DOHH2 (cell line): ENCODE data around the gene DTX3L.

Experiments used
- H3F3A ChIP-seq: fragments of 200-600 bp; sonication (generic), shearing (Covaris generic); 2 replicates; pipeline ENCODE4 v1.6.0; 2016; ENCODE audit warnings: antibody characterized with exemption, mild to moderate bottlenecking; ENCODE audit not compliant: control insufficient read depth, insufficient read depth
- H3K27ac ChIP-seq: fragments of 200-600 bp; sonication (generic); 2 replicates; pipeline ENCODE4 v1.5.1; 2014; ENCODE audit warnings: low read depth, mild to moderate bottlenecking, low read length, moderate library complexity
- H3K27me3 ChIP-seq: fragments of 200-600 bp; sonication (generic); 2 replicates; pipeline ENCODE4 v1.6.1; 2014; ENCODE audit warnings: mild to moderate bottlenecking, low read length, mixed read lengths; ENCODE audit not compliant: control insufficient read depth
- H3K36me3 ChIP-seq: fragments of 200-600 bp; sonication (generic); 2 replicates; pipeline ENCODE4 v1.6.1; 2014; ENCODE audit warnings: mild to moderate bottlenecking, low read length, moderate library complexity, mixed read lengths; ENCODE audit not compliant: control insufficient read depth
- H3K4me1 ChIP-seq: fragments of 200-600 bp; sonication (generic); 2 replicates; pipeline ENCODE4 v1.6.1; 2014; ENCODE audit warnings: mild to moderate bottlenecking, low read length, mixed read lengths; ENCODE audit not compliant: control insufficient read depth
- H3K4me2 ChIP-seq: fragments of 200-600 bp; sonication (generic); 2 replicates; pipeline ENCODE4 v1.6.0; 2014; ENCODE audit warnings: mild to moderate bottlenecking, low read length, moderate library complexity
- H3K4me3 ChIP-seq: fragments of 200-600 bp; sonication (generic); 2 replicates; pipeline ENCODE4 v1.5.1; 2014; ENCODE audit warnings: mild to moderate bottlenecking, low read length, mixed read lengths
- H3K79me2 ChIP-seq: fragments of 200-600 bp; sonication (generic); 2 replicates; pipeline ENCODE4 v1.6.1; 2014; ENCODE audit warnings: mild to moderate bottlenecking, low read length, mixed read lengths; ENCODE audit not compliant: control insufficient read depth
- H3K9me2 ChIP-seq: fragments of 200-600 bp; sonication (generic); replicated peaks from 2 replicates; pipeline ENCODE4 v1.6.1; 2014; ENCODE audit warnings: mild to moderate bottlenecking, low read length, mixed read lengths; ENCODE audit not compliant: control insufficient read depth
- H3K9me3 ChIP-seq: fragments of 200-600 bp; sonication (generic); 2 replicates; pipeline ENCODE4 v1.6.1; 2014; ENCODE audit warnings: antibody characterized with exemption, low read length, mixed read lengths; ENCODE audit not compliant: control insufficient read depth, insufficient read depth
- H4K20me1 ChIP-seq: fragments of 200-600 bp; sonication (generic); 2 replicates; pipeline ENCODE4 v1.6.0; 2014; ENCODE audit warnings: low read depth, mild to moderate bottlenecking, antibody characterized with exemption, low read length, moderate library complexity; ENCODE audit not compliant: control insufficient read depth, insufficient read depth
- EZH2phosphoT487 ChIP-seq: fragments of 200-600 bp; sonication (generic); IDR thresholded peaks from 2 replicates; pipeline ENCODE4 v1.6.1; 2017; ENCODE audit warnings: borderline replicate concordance, mild to moderate bottlenecking, antibody characterized with exemption, low read length, moderate library complexity, mixed read lengths
- TF ChIP-seq, protein P1 (sequence below): fragments of 200-600 bp; sonication (generic); IDR thresholded peaks from one replicate; pipeline ENCODE4 v1.5.1; 2014; ENCODE audit warnings: antibody characterized with exemption, mild to moderate bottlenecking, low read depth, low read length; ENCODE audit not compliant: poor library complexity, severe bottlenecking

The DTX3L gene

DNA sequence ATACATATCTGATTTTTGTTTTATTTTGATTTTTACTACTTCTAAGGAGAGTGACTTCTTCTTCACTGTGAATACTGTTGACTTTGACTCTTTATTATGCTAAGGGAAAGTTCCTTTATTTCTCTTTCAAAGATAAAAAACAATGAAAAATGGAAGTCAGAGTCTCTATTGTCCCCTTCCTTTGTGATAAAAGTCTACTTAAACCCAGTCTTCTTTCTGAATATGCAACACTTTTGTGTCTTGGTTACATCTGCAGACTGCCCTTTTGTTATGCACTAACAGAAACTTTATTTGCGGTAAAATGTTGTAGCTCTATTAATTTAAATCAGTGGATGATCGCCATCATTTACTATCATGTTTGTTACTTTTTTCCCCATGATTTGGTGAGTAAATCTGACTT lies 26.5 kb downstream of the DTX3L start:
- no peaks in the 10 kb centered on the region for H3K27me3 ChIP-seq
- no peak overlapping the region for H3K4me2 ChIP-seq
- H3K27ac ChIP-seq: no peak overlapping the region
- H4K20me1 ChIP-seq: no peaks in the 10 kb centered on the region
- TF ChIP-seq, protein P1, sequence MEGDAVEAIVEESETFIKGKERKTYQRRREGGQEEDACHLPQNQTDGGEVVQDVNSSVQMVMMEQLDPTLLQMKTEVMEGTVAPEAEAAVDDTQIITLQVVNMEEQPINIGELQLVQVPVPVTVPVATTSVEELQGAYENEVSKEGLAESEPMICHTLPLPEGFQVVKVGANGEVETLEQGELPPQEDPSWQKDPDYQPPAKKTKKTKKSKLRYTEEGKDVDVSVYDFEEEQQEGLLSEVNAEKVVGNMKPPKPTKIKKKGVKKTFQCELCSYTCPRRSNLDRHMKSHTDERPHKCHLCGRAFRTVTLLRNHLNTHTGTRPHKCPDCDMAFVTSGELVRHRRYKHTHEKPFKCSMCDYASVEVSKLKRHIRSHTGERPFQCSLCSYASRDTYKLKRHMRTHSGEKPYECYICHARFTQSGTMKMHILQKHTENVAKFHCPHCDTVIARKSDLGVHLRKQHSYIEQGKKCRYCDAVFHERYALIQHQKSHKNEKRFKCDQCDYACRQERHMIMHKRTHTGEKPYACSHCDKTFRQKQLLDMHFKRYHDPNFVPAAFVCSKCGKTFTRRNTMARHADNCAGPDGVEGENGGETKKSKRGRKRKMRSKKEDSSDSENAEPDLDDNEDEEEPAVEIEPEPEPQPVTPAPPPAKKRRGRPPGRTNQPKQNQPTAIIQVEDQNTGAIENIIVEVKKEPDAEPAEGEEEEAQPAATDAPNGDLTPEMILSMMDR: no peak
- no peak for TF ChIP-seq EZH2phosphoT487
- no peaks in the 10 kb centered on the region for H3F3A ChIP-seq
- no peaks in the 10 kb centered on the region for H3K4me1 ChIP-seq
- no peaks in the 10 kb centered on the region for H3K9me3 ChIP-seq
- H3K9me2 ChIP-seq: no peaks in the 10 kb centered on the region
- H3K79me2 ChIP-seq: no peaks in the 10 kb centered on the region
- no peak overlapping the region for H3K4me3 ChIP-seq
- no peaks in the 10 kb centered on the region for H3K36me3 ChIP-seq

DNA sequence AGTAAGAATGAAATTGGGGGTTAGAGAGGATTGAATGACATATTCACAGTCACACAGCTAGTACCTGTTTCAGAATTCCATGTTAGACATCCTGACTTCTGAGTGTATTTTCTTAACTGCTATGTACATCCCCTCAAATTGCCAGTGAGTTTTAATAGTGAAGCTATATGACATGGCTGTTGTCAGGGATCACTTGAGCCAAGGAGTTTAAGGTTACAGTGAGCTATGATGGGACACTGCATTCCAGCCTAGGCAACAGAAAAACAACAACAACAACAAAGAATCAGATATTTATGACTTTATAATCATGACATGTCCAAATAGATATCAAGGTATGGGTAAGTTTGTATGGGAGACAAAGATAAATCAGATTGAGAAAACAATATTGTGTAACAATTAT lies 29.9 kb downstream of the DTX3L start:
- Histone ChIP-seq H3F3A (no peaks in the 10 kb centered on the region), H3K27ac (no peak overlapping the region), H4K20me1 (no peaks in the 10 kb centered on the region), H3K9me3 (no peaks in the 10 kb centered on the region), H3K4me1 (no peaks in the 10 kb centered on the region), H3K4me2 (no peak overlapping the region), H3K79me2 (no peaks in the 10 kb centered on the region), H3K4me3 (no peak overlapping the region), H3K27me3 (no peaks in the 10 kb centered on the region), H3K9me2 (no peaks in the 10 kb centered on the region), H3K36me3 (no peaks in the 10 kb centered on the region)
- TF ChIP-seq, protein P1: no peak
- TF ChIP-seq EZH2phosphoT487: no peak

DNA sequence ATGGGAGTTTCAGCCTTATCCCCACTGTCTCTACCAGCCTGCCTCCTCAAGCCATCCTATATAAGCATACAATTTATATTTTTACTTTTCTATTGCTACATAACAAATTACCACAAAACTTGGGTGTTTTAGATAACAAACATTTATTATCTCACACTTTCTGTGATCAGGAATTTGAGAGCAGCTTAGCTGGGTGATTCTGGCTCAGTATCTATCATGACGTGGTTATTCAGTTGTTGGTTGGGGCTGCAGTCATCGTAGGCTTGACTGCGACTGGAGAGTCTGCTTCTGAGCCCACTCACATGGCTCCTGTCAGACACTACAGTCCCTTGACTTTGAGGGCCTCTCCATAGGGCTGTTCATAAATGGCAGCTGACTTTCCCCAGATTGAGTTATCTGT lies 34.0 kb downstream of the DTX3L start:
- Histone ChIP-seq H3K9me2 (no peaks in the 10 kb centered on the region), H3K27ac (no peak overlapping the region), H3K79me2 (no peaks in the 10 kb centered on the region), H3K4me2 (no peak overlapping the region), H3K36me3 (no peaks in the 10 kb centered on the region), H3K4me1 (no peaks in the 10 kb centered on the region), H3K27me3 (0 out of 2 replicates have a peak, but pooled peaks cover 3% of the 10 kb centered on the region), H3K4me3 (no peak overlapping the region), H3F3A (no peaks in the 10 kb centered on the region), H3K9me3 (no peaks in the 10 kb centered on the region), H4K20me1 (no peaks in the 10 kb centered on the region)
- TF ChIP-seq, protein P1: no peak
- no peak for TF ChIP-seq EZH2phosphoT487

DNA sequence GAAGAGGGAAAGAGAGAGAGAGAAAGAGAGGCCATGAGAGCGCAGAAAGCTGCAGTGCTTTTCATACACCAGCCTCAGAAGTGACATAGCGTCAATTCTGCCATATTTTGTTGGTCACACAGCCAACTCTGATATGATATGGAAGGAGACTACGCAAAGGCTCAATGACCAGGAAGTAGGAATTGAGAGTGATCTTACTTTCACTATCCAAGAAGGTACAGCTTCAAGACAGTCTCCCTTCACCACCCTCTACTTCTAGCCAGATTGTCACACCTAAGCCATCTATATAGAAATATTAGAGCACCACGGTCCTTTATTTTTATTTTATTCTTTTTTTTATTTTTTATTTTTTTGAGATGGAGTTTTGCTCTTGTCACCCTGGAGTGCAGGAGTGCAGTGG lies 34.4 kb downstream of the DTX3L start:
- TF ChIP-seq, protein P1: no peak
- TF ChIP-seq EZH2phosphoT487: no peak
- no peaks in the 10 kb centered on the region for H3F3A ChIP-seq
- H3K36me3 ChIP-seq: no peaks in the 10 kb centered on the region
- H4K20me1 ChIP-seq: no peaks in the 10 kb centered on the region
- H3K27ac ChIP-seq: no peak overlapping the region
- H3K4me2 ChIP-seq: no peak overlapping the region
- H3K9me3 ChIP-seq: no peaks in the 10 kb centered on the region
- H3K9me2 ChIP-seq: no peaks in the 10 kb centered on the region
- no peak overlapping the region for H3K4me3 ChIP-seq
- 0 out of 2 replicates have a peak, but pooled peaks cover 3% of the 10 kb centered on the region for H3K27me3 ChIP-seq
- no peaks in the 10 kb centered on the region for H3K79me2 ChIP-seq
- no peaks in the 10 kb centered on the region for H3K4me1 ChIP-seq
